GM19035 (cell line): ENCODE data around the gene TMEM33.

ENCODE experiments used
- ATAC-seq: cut with Tn5 transposase; IDR thresholded peaks from one replicate; pipeline ENCODE4 v1.9.1; 2021; ENCODE audit not compliant: unreplicated experiment

The TMEM33 gene

DNA sequence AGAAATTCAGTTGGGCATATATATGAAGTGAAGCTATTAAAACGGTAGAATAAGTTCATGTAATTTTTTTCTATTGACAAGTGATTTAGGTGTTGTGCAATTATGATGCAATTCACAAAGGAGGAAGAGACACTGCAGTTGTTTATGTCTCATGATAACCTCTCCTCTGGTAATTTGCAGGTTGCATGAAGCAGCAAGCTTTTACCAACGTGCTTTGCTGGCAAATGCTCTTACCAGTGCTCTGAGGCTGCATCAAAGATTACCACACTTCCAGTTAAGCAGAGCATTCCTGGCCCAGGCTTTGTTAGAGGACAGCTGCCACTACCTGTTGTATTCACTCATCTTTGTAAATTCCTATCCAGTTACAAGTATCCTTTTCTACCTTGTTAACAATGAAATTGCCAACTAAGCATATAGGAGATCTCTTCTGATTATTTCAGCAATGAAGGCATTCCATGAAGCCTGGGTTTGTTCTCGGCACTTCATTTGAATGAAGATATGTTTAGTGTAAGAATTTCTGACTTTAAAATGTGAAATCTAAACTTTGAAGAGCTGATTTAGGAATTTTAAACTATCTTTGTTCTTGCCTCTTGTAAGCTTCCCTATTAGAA, 3.9 kb downstream of the TMEM33 start:
- ATAC-seq, result no peak

DNA sequence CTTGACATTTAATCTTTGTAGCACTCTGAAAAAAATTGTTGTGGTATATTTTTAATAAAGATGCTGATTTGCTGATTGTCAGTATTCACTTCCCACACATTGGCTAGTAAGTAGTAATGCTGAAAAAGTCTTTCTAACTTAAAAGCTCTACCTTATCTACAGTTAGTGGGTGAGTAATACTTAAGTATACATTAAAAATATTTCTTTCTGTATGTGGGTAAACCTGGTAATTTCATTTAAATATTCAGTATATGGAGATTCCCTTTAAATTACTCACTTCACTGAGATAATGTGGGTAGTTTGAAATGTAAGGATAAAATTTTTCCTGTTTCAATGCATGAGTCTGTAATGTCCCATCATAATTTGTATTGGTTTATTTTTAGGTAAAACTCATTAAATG, 5.6 kb downstream of the TMEM33 start:
- no peak for ATAC-seq

DNA sequence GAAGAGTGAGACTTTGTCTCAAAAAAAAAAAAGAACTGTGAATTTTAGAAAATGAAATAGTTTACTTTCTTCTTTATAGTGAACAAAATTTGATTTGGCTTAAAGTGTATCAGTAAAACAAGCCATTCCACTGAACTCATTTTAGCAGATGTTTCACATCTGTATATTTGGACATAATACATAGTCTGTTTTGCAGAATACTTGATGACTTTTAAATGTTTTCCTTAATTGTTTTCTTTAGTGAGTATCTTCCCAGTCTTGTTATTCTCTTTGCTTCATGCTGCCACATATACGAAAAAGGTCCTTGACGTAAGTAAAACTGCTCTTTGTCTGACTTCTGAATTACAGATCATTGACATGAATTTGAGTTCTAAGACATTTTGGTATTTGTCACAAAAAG, 8.3 kb downstream of the TMEM33 start:
- ATAC-seq, result no peak

DNA sequence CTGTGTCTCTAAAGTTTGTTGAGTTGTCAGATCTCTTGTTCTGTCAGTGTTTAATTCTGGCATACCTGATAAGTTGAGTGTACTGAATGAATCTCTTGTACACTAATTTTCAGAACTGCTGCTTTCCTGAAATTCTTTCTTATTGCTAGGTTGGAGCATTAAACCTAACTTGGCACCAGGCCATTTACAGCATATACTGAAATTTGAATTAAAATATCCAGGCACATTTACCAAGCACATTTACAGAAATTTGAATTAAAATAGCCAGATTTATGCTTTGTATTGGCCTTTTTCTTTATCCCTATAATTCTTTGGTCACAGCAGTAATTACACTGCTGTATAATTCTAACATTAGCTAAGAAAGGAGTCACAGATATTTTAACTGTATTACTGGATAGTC, 8.9 kb downstream of the TMEM33 start:
- ATAC-seq, result no peak

DNA sequence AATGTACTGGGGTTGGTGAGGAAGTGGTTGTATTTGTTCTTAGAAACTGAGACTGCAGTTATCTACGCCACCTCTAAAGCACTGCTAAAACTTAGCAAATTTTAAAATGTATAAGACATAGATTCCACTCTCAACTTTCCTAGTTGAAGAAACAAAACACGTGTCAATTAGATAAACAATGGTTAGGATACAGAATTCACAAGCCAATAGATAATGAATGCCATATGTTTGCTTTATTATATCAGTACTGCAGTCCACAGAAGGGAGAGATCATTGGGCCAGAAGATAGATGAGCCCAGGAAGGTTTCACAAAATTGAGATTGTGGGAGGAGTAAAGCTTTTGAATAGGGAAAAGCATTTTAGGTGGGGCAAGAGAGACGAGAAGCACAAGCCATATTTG, 14.3 kb downstream of the TMEM33 start:
- no peak for ATAC-seq

DNA sequence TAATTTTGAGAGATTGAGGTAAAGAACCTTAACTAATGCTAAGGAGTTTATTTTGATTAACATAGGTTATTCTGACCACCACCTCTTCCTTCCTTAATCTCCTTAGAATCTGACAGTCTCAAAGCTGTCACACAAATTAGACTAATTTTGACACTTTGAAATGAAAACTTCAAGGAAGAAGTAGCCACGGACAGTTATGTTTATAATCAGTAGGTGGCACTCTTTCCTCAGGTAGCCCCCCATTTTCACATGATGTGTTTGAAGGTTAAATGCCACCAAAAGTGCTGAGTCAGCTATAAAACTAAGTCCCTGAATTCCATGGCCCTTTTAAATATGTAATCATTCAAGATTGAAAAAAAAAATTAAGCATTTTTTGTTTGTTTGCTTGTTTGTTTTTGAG, 22.4 kb downstream of the TMEM33 start:
- no peak for ATAC-seq

DNA sequence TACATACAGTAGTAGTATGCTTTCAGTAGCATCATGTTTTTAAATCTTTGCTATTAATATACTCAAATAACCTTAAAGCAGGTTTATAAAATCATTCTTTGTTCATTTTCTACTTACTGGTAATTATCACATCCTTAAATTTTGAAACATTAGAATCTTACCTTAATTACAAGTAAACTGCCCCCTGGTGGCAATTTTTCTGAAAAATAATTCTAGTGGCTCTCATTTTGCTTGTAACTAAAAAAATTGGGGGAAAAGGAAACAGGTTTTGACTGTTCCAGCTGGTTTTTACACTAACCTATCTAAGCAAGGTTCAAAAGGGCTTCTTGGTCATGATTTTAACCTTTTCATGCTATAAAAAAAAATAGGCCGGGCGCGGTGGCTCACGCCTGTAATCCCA, 27.9 kb downstream of the TMEM33 start:
- no peak for ATAC-seq

DNA sequence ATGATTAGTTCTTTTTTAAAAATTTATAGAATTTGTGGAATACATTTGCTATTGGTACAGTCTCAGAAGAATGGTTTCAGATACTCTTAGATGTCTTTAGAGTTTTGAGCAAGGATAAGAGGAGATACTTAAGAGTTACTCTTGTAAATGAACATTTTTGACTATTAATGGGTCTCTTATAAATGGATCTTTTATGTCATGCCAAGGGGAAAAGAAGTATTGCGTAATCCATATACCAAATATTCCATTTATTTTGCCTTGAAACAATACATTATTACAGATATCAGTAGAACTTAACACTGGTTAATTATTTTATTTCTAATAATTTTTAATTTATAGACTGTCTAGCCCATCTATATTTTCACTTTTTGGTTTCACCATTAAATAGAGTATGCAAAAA, 29.2 kb downstream of the TMEM33 start:
- ATAC-seq, result no peak

DNA sequence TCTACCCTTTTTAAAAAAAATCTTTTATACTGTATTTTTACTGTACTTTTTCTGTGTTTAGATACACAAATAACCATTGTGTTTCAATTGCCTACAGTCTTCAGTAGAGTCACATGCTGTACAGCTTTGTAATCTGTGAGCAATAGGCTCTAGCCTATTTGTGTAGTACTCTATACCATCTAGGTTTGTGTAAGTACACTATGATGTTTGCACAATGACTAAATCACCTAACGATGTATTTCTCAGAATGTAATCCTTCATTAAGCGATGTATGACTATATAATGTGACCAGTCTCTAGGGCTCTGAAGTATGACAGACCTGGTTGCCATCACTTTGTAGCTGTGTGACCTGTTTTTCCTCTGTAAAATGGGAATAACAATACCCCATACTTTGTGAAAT, 32.2 kb downstream of the TMEM33 start:
- ATAC-seq, result no peak

DNA sequence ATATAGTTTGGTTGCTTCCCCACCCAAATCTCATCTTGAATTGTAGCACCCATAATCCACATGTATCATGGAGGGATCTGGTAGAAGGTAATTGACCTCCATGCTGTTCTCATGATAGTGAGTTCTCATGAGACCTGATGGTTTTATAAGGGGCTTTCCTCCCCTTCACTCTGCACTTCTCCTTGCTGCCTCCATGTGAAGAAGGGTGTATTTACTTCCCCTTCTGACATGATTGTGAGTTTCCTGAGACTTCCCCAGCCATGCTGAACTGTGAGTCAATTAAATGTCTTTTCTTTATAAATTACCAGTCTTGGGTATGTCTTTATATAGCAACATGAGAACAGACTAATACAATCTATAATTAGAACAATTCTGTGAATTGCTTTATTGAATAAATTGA, 34.4 kb downstream of the TMEM33 start:
- no peak for ATAC-seq

DNA sequence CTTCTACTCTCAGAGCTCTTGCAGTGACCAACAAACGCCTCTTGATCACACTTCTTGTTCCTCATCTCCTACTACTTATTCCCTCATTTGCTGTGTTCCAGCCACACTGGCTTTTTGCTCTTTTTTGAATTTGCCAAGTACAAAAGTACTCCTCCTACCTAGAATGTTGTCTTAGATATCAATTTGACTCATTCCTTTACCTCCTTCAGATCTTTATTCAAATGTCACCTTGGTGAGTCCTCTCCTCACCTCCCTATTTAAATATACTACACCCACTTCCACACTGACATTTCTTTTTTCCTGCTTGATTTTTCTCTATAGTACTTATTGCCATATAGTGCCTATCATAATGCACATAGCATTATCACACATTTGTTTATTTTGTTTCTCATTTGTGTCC, 40.1 kb downstream of the TMEM33 start:
- ATAC-seq, result no peak

DNA sequence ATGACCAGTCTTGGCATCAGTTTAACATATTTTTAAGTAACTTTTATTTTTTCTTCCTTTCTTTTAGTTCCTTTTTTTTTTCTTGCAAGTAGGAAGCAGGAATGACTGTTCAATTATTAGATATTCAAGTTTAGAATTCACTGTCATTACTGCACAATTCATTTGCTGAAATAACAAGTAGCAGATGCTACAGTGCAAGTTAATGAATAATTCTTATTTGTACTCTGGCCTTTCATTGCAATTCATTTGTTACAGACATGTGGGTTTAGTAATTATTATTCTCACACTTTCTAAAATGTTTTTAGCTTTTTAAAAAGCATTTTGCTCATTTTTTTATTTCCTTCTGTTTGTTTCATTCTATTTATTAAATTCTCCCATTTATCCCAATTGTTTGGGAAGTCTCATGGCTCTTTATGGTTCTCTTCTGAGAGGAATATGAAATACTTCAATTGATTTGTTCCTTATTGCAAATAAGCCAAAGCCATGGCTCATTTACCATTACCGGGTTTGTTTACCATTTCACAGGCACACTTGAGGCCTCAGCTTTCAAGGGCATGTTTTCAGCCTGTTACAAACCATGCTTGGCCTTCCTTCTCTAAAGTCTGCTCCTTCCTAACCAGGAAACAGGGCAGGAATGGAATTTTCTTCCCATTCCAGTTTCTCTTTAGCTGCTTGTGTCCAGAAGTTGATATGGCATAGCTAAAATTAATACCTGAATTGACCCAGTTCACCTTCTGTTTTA, 41.7 kb downstream of the TMEM33 start:
- no peak for ATAC-seq

DNA sequence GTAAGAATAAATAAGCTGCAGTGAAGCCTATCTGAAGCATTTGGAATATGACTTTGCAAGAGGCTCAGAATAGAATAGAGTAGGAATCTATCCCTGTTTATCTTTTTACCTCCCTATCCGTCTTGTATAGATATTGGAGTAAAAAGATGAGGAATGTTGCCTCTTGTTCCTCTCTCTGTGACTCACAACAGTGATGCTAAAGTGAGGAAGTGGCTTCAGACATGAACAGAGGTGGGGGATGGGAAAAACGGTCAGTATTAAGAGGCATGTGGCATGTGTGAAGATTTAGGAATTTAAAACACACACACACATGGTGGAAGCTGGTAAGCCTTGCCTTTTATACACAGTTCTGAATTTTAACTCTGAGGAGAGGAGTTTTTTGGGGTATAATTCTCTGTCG, 42.5 kb downstream of the TMEM33 start:
- no peak for ATAC-seq

DNA sequence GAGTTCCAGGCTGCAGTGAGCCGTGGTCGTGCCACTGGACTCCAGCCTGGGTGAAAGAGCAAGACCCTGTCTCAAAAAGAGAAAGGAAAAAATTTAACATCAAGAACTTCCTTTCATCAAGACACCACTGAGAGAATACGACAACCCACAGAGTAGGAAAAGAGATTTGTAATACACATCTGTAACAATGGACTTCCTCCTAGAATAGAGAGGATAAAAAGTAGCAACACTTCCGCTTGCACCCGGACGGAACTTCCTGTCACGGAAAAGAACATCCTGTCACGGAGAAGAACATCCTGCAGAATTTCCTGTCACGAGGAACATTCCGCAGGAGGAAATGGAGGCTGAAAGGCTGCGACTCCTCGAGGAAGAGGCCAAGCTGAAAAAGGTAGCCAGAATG, 46.2 kb downstream of the TMEM33 start, which contains the start of gene DCAF4L1:
TSS of gene DCAF4L1 (plus strand) at position 301 of the 400 bp plus-strand sequence. CDS start at position 338, 37 bp downstream.
- no peak for ATAC-seq

DNA sequence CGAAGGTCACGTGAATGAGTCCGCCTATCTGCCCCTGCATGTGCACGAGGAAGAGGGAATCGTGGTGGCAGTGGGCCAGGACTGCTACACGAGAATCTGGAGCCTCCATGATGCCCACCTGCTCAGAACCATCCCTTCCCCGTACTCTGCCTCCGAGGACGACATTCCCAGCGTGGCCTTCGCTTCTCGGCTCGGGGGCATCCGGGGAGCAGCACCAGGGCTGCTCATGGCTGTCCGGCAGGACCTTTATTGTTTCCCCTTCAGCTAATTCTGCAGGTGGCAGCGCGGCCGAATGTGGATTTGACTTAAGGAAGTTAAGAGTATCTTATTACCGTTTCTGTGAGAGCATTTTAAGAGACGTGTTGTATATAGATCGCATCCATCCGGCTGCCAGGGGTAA, 47.5 kb downstream of the TMEM33 start:
- ATAC-seq, result no peak

DNA sequence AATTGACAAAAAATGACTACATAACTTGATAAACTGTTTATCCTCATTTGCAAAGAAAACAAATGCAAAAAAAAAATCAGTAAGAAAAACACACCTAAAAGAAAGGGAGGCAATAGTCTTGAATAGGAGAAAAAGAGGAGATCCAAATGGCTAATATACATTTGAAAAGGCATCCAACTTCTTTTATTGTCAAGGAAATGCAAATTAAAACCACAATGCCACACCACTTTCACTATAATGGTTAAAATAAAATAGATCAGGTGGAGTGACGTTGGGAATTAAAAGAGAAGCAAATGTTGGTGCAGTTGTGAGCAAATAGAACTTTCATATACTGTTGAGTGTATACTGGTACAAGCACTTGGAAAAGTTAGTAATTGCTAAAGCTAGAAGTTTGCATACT, 49.9 kb downstream of the TMEM33 start:
- ATAC-seq, result no peak

DNA sequence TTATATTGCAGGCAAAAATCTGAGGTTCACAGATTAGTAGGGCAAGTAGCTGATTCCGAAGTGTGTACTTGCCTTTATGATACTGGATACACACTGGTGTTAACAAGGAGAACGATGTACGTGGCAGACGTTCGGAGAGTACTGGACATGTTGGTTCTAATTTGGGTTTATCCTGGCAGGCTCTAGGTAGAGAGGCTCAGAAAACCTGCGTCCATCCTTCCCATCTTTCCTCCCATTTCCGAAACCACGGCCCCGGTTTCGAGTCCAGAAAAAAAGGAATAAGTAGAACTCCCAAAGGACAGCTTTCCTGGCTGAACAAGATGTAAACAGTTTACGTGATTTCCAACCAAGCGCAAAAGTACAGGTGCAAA, 54.8 kb downstream of the TMEM33 start:
- ATAC-seq, result peak; percentile 31

DNA sequence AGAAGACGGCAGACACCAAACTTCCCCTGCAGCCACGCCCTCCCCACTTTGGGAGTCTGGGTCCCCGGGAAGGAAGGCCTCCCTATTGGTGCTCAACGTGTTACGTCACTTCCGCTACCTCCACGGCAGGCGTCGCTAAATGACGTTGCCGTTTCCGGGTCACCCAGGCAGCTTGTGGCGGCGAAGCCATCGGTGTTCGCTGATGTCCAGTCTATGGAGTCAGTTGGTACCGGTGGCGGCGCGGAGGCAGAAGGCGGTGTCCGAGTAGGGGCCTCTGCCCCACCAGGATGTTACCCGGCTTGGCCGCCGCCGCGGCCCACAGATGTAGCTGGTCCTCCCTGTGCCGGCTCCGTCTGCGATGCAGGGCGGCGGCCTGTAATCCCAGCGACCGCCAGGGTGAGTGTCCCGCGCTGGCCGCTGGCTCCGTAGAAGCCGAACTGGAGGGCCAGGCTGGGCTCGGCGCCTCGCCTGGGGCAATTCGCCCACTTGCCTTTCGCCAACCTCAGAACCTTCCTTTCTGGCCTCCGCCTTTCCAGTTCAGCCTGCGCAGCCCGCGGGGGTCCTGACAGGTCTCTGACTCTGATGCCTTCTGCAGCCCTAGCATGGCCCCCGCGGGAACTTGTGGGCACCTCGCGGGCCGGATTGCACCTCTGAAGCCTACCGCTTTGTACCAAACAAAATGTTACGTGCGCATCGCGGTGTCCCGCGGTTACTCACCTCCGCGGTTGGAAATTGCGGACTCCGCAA, 55.3 kb downstream of the TMEM33 start, which contains the start of gene SLC30A9:
TSS of gene SLC30A9 (plus strand) at position 166 of the 747 bp plus-strand sequence. CDS start at position 288, 122 bp downstream.
- ATAC-seq, result peak; percentile 99

DNA sequence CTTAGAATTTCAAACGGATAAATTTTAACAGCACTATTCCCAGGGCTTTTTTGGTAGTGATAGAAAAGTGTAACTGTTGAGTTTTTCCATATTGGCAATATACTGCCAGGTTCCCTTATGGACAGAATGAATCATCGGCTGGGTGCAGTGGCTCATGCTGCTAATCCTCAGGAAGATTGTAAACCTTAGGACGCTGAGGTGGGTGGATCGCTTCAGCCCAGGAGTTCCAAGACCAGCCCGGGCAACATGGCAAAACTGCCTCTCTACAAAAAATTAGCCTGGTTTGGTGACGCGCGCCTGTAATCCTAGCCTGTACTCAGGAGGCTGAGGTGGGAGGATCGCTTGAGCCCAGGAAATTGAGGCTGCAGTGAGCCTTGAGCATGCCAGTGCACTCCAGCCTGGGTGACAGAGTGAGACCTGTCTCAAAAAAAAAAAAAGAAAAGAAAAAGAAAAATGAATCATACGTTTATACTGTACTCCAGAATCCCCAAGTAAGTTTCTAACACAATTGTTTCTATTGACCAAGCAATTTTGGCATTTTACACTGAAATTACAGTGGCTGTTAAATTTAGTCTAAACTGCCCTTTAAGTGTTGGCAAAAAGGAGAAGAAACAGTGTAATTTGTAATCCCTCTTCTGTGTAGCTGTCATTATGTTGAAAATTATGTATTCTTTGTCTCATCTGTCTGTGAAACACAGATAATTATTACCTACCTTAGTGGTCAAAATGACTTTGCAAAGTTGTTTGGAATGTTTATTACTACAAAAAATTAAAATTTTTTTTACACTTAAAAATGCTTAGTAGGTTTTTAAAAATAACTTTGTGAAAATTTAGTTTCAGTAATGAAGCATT, 56.9 kb downstream of the TMEM33 start:
- ATAC-seq, result no peak

DNA sequence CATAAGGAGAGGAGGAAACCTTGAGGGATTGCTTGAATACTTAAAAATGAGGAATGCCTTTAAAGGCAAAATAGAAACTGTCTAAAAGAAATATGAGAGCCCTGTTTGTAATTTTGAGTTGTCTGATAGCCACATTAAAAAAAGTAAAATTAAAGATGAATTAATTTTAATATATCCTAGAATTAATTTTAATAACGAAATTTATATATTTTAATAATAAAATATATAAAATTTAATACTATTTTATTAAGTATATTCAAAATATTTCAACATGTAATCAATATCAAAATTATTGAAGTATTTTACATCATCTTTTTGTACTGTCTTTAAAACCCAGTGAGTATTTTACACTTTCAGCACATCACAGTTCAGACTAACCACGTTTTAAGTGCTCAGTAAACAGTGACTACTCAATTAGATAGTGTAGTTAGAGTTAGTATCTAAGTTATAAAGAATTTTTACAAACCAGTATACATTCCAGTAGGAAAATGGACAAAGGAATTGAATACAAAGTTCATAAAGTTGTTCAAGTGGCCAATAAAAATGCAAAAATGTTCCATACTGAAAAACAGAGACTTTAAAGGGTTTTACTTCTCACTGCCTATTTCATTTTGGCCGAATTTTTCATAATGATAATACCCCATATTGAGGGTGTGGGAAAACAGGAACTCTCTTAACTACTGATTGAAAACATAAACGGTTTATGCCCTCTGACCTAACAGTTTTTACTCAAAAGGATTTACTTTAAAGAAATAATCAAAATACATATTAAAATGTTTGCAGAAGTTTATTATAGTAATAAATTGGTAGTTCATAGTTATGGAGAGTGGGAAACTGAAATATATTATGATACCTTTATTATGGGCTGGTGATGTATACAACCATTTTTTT, 58.0 kb downstream of the TMEM33 start:
- no peak for ATAC-seq
